Prostate gland (tissue), 2 donors: Measurements from ENCODE around the gene NCOA1. TPM values are rescaled to one million over a fixed set of nuclear protein-coding genes. Genes with fewer than 3 reads are reported as not detected.
"Not testable (repeated sequence)": the region's sequence is repeated elsewhere in the genome, so short reads cannot be mapped to it uniquely, and the experiment has no call there.

ENCODE experiments used
- DNase-seq: peaks from one replicate; pipeline ENCODE4 v3.0.0-alpha.2; 2019; ENCODE audit warnings: low spot score
- H3K27ac ChIP-seq, 2 donors: fragments of 200-600 bp; sonication (generic); 2 replicates each; pipeline ENCODE4 v1.5.1; 2017 to 2019
- H3K27me3 ChIP-seq: fragments of 200-600 bp; sonication (generic); replicated peaks from 2 replicates; pipeline ENCODE4 v1.5.1; 2019; ENCODE audit not compliant: insufficient read depth
- H3K36me3 ChIP-seq, 2 donors: fragments of 200-600 bp; sonication (generic); 1 replicate in 1 of 2; 2 replicates in 1 of 2; pipeline versions ENCODE4 v1.5.1 to v1.8.1; 2017 to 2019
- H3K4me1 ChIP-seq: fragments of 200-600 bp; sonication (generic); replicated peaks from 2 replicates; pipeline ENCODE4 v1.5.1; 2019
- H3K4me3 ChIP-seq, 2 donors: fragments of 200-600 bp; sonication (generic); 2 replicates each; pipeline ENCODE4 v1.5.1; 2017 to 2019
- H3K9me3 ChIP-seq: fragments of 200-600 bp; sonication (generic); 2 replicates; pipeline ENCODE4 v1.5.1; 2017
- CTCF ChIP-seq, 4 experiments: fragments of 200-600 bp in 2 of 4; fragments of 450-650 bp in 2 of 4; sonication (generic) in 2 of 4; IDR thresholded peaks; 1 replicate in 3 of 4; 2 replicates in 1 of 4; pipeline ENCODE4 v1.5.1; 2016 to 2019; ENCODE audit warnings: antibody characterized with exemption in 4 of 4, mild to moderate bottlenecking in 2 of 4, moderate library complexity in 2 of 4
- POLR2A ChIP-seq: fragments of 450-650 bp; IDR thresholded peaks from one replicate; pipeline ENCODE4 v1.6.1; 2016; ENCODE audit warnings: antibody characterized with exemption, mild to moderate bottlenecking
- POLR2AphosphoS5 ChIP-seq: sonication (generic); formaldehyde crosslinking; IDR thresholded peaks from one replicate; pipeline ENCODE4 v1.6.1; 2017; ENCODE audit warnings: antibody characterized with exemption
- WGBS: methylation state at CpG from one replicate; pipeline ENCODE4 v1.1.5; 2018; 5-methylcytosine and 5-hydroxymethylcytosine counted together
- intact Hi-C: fragments of 100-400 bp; cut with DNase I; formaldehyde crosslinking; loops from one replicate; pipeline ENCODE4 v1.14.2; 2022
- total RNA-seq, 2 donors: library from RNA; depleted of rRNA; stranded (reverse); fragments of >200 nt; gene quantifications; one replicate each; pipeline ENCODE4 v1.1.0, GENCODE V29; 2016

Gene NCOA1
- total RNA-seq, 2 donors from 2014 or later, result 24.9 to 72.4 TPM

GRCh38 chr2:24482251-24482971 lies 8.6 kb upstream of the NCOA1 start:
- no peaks in the 10 kb centered on the region for H3K36me3 ChIP-seq
- intact Hi-C loops, result no loop called here
- H3K9me3 ChIP-seq, result no peaks in the 10 kb centered on the region
- H3K27ac ChIP-seq, result no peak overlapping the region
- H3K4me1 ChIP-seq, result no peaks in the 10 kb centered on the region
- H3K4me3 ChIP-seq, result no peak overlapping the region
- no peak for DNase-seq
- WGBS, result 62% methylated on average over 5 of the region's 5 CpGs
- no peaks in the 10 kb centered on the region for H3K27me3 ChIP-seq
- TF ChIP-seq CTCF (IDR thresholded peaks at IDR 0.05), result no peak
- TF ChIP-seq POLR2A, result no peak
- TF ChIP-seq POLR2AphosphoS5, result no peak

- TF ChIP-seq POLR2AphosphoS5 (no peak), POLR2A (no peak), CTCF (IDR thresholded peaks at IDR 0.05) (no peak)
- intact Hi-C loops, result no loop called here
- Histone ChIP-seq H3K4me1 (no peaks in the 10 kb centered on the region), H3K27me3 (no peaks in the 10 kb centered on the region), H3K27ac (no peak overlapping the region), H3K9me3 (no peaks in the 10 kb centered on the region), H3K4me3 (no peak overlapping the region), H3K36me3 (no peaks in the 10 kb centered on the region)
- WGBS, result 68% methylated on average over 3 of the region's 3 CpGs
- DNase-seq, result no peak
Observed at GRCh38 chr2:24482972-24483300, 8.1 kb upstream of the NCOA1 start.

- DNase-seq, intact Hi-C loops, H3K4me3 ChIP-seq, H3K4me1 ChIP-seq, H3K27ac ChIP-seq, H3K9me3 ChIP-seq, H3K36me3 ChIP-seq, H3K27me3 ChIP-seq: not testable (repeated sequence)
- WGBS, result 88% methylated on average over 6 of the region's 6 CpGs
Observed at GRCh38 chr2:24484677-24485076, 6.4 kb upstream of the NCOA1 start.

GRCh38 chr2:24485197-24485596 lies 5.9 kb upstream of the NCOA1 start:
- WGBS, result 81% methylated on average over 3 of the region's 3 CpGs

GRCh38 chr2:24486636-24487205 lies 4.3 kb upstream of the NCOA1 start:
- no peaks in the 10 kb centered on the region for H3K27me3 ChIP-seq
- TF ChIP-seq POLR2AphosphoS5, result no peak
- TF ChIP-seq CTCF (IDR thresholded peaks at IDR 0.05), result no peak
- no peak for TF ChIP-seq POLR2A
- H3K36me3 ChIP-seq, result no peaks in the 10 kb centered on the region
- no peak overlapping the region for H3K4me3 ChIP-seq
- no peaks in the 10 kb centered on the region for H3K9me3 ChIP-seq
- no peak for DNase-seq
- no peaks in the 10 kb centered on the region for H3K4me1 ChIP-seq
- WGBS, result 77% methylated on average over 3 of the region's 3 CpGs
- no peak overlapping the region for H3K27ac ChIP-seq
- intact Hi-C loops, result no loop called here

More at GRCh38 chr2:24485197-24485596, 5.9 kb upstream of the NCOA1 start:
- TF ChIP-seq CTCF (IDR thresholded peaks at IDR 0.05) (no peak), POLR2A (no peak), POLR2AphosphoS5 (no peak)
- intact Hi-C loops, result no loop called here
- Histone ChIP-seq H3K36me3 (no peaks in the 10 kb centered on the region), H3K27me3 (no peaks in the 10 kb centered on the region), H3K27ac (no peak overlapping the region), H3K9me3 (no peaks in the 10 kb centered on the region), H3K4me3 (no peak overlapping the region), H3K4me1 (no peaks in the 10 kb centered on the region)
- no peak for DNase-seq
